ENCODE results near the gene PDE4D.

PDE4D gene

DNA sequence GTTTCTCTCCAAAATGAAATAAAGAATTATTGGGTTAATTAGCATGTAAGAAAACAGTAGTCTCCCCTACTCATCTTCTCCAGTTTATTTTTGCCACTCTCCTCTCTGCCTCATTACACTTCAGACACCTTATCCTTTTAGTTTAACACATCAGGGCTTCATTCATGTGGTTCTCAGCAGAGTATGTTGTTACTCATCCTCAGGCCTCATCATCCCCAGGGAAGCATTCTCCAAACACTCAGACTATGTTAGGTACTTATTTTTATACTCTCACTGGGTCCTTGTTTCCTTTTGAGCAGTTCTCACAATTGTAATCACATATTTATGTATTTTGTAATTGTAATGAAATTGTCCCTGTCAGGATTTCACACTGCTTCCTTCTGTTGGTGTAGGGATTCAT, 470.5 kb downstream of the PDE4D start:
- Histone ChIP-seq H3K36me3 (no peaks in the 10 kb centered on the region), H3K9me3 (no peaks in the 10 kb centered on the region), H3K27me3 (no peaks in the 10 kb centered on the region), H3K4me1 (peaks cover 17% of the 10 kb centered on the region), H3K4me3 (ENCODE audit: low read depth, low read length) (no peak overlapping the region)
- DNase-seq, result no peak
- TF ChIP-seq, protein P1, sequence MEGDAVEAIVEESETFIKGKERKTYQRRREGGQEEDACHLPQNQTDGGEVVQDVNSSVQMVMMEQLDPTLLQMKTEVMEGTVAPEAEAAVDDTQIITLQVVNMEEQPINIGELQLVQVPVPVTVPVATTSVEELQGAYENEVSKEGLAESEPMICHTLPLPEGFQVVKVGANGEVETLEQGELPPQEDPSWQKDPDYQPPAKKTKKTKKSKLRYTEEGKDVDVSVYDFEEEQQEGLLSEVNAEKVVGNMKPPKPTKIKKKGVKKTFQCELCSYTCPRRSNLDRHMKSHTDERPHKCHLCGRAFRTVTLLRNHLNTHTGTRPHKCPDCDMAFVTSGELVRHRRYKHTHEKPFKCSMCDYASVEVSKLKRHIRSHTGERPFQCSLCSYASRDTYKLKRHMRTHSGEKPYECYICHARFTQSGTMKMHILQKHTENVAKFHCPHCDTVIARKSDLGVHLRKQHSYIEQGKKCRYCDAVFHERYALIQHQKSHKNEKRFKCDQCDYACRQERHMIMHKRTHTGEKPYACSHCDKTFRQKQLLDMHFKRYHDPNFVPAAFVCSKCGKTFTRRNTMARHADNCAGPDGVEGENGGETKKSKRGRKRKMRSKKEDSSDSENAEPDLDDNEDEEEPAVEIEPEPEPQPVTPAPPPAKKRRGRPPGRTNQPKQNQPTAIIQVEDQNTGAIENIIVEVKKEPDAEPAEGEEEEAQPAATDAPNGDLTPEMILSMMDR (IDR thresholded peaks at IDR 0.05; ENCODE audit: low read depth, low read length), result no peak

DNA sequence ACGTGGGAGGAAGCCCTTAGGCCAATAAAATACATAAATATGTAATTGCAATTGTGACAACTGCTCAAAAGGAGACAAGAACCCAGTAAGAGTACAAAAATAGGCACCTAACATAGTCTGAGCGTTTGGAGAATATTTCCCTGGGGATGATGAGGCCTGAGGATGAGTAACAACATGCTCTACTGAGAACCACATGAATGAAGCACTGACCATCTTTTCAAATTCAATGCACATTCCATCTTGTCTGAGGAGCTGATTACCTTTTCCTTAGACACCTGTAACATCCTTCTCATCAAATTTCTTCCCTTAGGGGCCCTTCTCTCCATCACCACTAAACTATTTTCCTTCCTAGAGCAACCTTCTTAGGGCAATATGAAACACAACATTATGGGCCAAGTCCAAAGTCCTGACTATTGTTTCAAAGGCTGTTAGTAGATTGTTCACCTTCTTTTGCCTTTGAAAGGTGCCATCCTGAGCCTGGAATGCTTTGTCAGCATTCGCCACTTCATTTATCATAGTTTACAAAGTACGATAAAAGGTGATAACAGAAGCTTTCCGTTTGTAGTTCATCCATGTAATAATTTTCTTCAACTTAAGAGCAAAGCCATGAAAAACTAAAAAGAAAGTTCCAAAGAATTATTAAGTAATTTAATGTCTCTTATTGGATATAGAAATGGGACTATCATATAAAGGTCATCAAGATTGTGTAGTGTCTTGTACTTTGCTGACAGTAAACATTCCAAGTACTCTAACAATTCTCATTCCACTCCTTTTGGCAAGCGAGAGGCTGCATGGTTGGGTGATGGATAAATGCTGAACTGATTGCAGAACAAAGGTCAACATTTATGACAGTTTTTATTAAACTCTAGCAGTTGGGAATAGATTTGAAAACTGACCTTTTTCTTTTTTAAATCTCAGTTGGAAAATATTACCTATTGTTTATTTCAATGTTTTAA, 471.3 kb downstream of the PDE4D start:
- Histone ChIP-seq H3K4me1 (peaks cover 17% of the 10 kb centered on the region), H3K36me3 (no peaks in the 10 kb centered on the region), H3K4me3 (ENCODE audit: low read depth, low read length) (no peak overlapping the region), H3K27me3 (no peaks in the 10 kb centered on the region), H3K9me3 (no peaks in the 10 kb centered on the region)
- DNase-seq, result no peak
- TF ChIP-seq, protein P1 (IDR thresholded peaks at IDR 0.05; ENCODE audit: low read depth, low read length), result no peak

DNA sequence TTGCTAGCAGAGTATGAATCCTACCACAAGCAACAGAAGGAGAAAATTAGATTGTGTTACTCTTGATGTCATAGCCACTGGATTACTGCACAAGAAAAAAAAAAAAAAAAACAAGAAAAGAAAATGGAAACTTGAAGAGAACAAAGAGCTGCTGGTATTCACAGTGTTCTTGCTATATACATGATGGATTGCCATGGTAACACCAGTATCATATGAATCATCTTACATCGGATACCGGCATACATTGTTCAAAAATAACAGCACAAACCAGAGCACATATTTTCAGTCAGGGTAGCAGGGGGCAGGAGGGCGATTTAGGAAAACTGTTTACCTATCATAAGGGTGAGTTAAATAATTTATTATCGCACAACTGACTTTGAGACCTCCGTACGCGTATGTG, 472.9 kb downstream of the PDE4D start:
- Histone ChIP-seq H3K9me3 (no peaks in the 10 kb centered on the region), H3K4me1 (peaks cover 17% of the 10 kb centered on the region), H3K4me3 (ENCODE audit: low read depth, low read length) (no peak overlapping the region), H3K27me3 (no peaks in the 10 kb centered on the region), H3K36me3 (no peaks in the 10 kb centered on the region)
- TF ChIP-seq, protein P1 (IDR thresholded peaks at IDR 0.05; ENCODE audit: low read depth, low read length), result no peak
- no peak for DNase-seq

DNA sequence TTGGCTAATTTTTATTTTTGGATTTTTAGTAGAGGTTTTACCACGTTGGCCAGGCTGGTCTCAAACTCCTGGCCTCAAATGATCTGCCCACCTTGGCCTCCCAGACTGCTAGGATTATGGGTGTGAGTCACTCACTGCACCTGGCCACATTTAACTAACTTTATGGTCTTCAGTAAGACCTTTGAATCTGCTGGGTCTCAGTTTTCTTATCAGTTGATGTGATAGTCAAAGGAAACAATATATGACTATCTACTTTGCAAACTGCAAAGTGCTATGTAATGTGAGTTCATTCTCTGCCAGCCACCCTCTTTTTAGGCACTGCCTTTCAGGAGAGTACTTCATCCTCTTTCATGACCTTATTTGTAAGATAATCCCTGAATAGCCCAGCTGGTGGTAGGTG, 474.7 kb downstream of the PDE4D start:
- H3K4me1 ChIP-seq, result peaks cover 3% of the 10 kb centered on the region
- no peaks in the 10 kb centered on the region for H3K27me3 ChIP-seq
- H3K9me3 ChIP-seq, result no peaks in the 10 kb centered on the region
- DNase-seq, result no peak
- TF ChIP-seq, protein P1 (IDR thresholded peaks at IDR 0.05; ENCODE audit: low read depth, low read length), result no peak
- H3K4me3 ChIP-seq (ENCODE audit: low read depth, low read length), result no peak overlapping the region
- H3K36me3 ChIP-seq, result no peaks in the 10 kb centered on the region

DNA sequence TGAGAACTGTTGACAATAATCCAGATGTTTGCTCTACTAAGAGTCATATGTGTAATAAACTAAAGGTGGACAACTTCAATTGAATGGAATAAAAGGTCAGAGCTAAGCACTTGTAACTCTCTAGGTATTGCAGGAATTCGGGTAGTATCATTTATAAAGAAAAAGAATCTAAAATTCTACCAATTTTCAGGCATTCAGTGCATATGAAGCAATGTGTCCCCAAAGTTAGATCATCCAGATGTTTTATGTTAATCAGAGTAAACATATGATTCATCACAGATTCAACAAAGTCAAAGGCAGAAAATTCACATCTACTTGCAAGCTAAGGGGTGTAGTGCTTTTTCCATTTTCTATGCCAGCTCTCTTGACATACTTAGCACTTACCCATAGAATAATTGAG, 477.1 kb downstream of the PDE4D start:
- no peaks in the 10 kb centered on the region for H3K9me3 ChIP-seq
- no peak overlapping the region for H3K4me3 ChIP-seq (ENCODE audit: low read depth, low read length)
- H3K4me1 ChIP-seq, result no peaks in the 10 kb centered on the region
- H3K27me3 ChIP-seq, result no peaks in the 10 kb centered on the region
- no peaks in the 10 kb centered on the region for H3K36me3 ChIP-seq
- TF ChIP-seq, protein P1 (IDR thresholded peaks at IDR 0.05; ENCODE audit: low read depth, low read length), result no peak
- no peak for DNase-seq

DNA sequence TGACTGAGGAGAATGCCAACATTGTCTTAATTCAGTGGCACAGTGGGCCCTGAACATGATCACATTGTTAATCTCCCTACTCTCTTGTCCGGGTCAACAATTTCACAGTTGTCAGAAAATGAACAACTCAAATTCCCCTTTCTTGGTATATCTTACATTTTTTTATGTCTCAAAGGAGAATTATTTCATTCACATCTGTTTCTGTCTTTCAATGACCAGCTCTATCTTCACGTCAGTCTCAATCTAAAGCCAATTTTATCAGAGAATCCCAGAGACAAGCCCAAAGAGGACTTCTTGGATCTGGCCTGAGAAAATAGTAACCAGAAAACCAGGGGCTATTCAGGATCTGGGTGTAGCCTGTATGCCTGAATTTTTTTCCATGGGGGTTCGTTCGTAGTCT, 477.5 kb downstream of the PDE4D start:
- TF ChIP-seq, protein P1 (IDR thresholded peaks at IDR 0.05; ENCODE audit: low read depth, low read length), result no peak
- Histone ChIP-seq H3K4me3 (ENCODE audit: low read depth, low read length) (no peak overlapping the region), H3K36me3 (no peaks in the 10 kb centered on the region), H3K9me3 (no peaks in the 10 kb centered on the region), H3K4me1 (no peaks in the 10 kb centered on the region), H3K27me3 (no peaks in the 10 kb centered on the region)
- DNase-seq, result no peak

All from BE2C (cell line).